ES-I3 (cell line): ENCODE results near the gene HSPA5.
"Not testable (repeated sequence)": the region's sequence is repeated elsewhere in the genome, so short reads cannot be mapped to it uniquely, and the experiment has no call there.

Experiments
- H3K36me3 ChIP-seq: 2 replicates; pipeline ENCODE4 v1.6.1; 2013; ENCODE audit warnings: mild to moderate bottlenecking, low read length, control low read depth, moderate library complexity; ENCODE audit not compliant: insufficient read depth
- H3K4me1 ChIP-seq: 2 replicates; pipeline ENCODE4 v1.6.1; 2013; ENCODE audit warnings: mild to moderate bottlenecking, control low read depth, low read length; ENCODE audit not compliant: insufficient read depth
- H3K9ac ChIP-seq: 2 replicates; pipeline ENCODE4 v1.6.1; 2013; ENCODE audit warnings: low read depth, mild to moderate bottlenecking, low read length, moderate library complexity
- H3K9me3 ChIP-seq: 2 replicates; pipeline ENCODE4 v1.6.1; 2013; ENCODE audit warnings: mild to moderate bottlenecking, low read length, moderate library complexity; ENCODE audit not compliant: control insufficient read depth, insufficient read depth

The HSPA5 gene

GRCh38 chr9:125235804-125236519 lies 5.2 kb downstream of the HSPA5 start:
- Histone ChIP-seq H3K9me3 (no peaks in the 10 kb centered on the region), H3K36me3 (peaks cover 40% of the 10 kb centered on the region), H3K4me1 (peaks cover 4% of the 10 kb centered on the region; the same call in 1 of the 2 replicates), H3K9ac (no peak overlapping the region)

DNA sequence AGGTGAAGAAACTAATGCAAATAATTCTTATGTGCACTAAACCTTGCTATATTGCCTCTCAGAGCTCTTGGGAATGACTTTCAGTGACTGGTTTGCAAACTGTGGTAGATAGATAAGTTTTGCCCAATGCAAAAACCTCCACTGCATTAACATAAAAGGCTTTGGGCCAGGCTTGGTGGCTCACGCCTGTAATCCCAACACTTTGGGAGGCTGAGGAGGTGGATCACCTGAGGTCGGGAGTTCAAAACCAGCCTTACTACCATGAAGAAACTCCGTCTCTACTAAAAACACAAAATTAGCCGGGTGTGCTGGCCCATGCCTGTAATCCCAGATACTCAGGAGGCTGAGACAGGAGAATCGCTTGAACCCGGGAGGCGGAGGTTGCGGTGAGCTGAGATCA lies 7.0 kb downstream of the HSPA5 start:
- H3K4me1 ChIP-seq, H3K9me3 ChIP-seq, H3K9ac ChIP-seq: not testable (repeated sequence)
- H3K36me3 ChIP-seq = peaks cover 27% of the 10 kb centered on the region

- H3K36me3 ChIP-seq = peaks cover 25% of the 10 kb centered on the region
- no peak overlapping the region for H3K9ac ChIP-seq
Observed at GRCh38 chr9:125233678-125234077, 7.5 kb downstream of the HSPA5 start.

DNA sequence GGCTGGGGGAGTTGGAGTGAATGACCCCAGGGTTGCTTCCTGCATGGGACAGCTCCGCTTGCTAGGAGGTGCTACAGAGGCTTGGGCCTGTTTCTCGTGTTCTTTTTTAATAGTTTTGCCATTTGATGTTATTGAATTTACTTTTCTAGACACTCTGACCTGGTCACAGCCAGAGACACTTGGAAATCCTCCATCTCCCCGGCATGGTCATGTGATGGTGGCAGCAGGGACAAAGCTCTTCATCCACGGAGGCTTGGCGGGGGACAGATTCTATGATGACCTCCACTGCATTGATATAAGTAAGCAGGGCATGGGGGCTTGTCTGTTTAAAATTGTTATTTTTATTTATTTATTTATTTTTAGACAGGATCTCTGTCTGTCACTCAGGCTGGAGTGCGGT lies 13.4 kb downstream of the HSPA5 start:
- Histone ChIP-seq H3K9ac (no peak overlapping the region), H3K36me3 (no peaks in the 10 kb centered on the region; the same call in 1 of the 2 replicates), H3K9me3 (no peaks in the 10 kb centered on the region), H3K4me1 (no peaks in the 10 kb centered on the region)

More at GRCh38 chr9:125233678-125234077, 7.5 kb downstream of the HSPA5 start:
- Histone ChIP-seq H3K4me1 (no peaks in the 10 kb centered on the region; the same call in 1 of the 2 replicates), H3K9me3 (no peaks in the 10 kb centered on the region)

DNA sequence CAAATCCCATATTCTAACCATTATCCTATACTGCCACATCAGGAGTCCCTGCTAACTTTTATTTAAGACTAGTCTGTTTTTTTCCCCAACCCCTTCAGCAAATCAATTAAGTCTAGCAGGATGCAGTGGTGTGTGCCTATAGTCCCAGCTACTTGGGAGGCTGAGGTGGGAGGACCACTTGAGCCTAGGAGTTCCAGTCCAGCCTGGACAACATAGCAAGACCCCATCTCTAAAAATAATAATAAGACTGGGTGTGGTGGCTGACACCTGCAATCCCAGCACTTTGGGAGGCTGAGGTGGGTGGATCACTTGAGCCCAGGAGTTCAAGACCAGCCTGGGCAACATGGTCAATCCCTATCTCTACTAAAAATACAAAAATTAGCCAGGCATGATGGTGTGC lies 16.3 kb downstream of the HSPA5 start:
- not testable (repeated sequence) for H3K9ac ChIP-seq, H3K36me3 ChIP-seq, H3K4me1 ChIP-seq, H3K9me3 ChIP-seq

DNA sequence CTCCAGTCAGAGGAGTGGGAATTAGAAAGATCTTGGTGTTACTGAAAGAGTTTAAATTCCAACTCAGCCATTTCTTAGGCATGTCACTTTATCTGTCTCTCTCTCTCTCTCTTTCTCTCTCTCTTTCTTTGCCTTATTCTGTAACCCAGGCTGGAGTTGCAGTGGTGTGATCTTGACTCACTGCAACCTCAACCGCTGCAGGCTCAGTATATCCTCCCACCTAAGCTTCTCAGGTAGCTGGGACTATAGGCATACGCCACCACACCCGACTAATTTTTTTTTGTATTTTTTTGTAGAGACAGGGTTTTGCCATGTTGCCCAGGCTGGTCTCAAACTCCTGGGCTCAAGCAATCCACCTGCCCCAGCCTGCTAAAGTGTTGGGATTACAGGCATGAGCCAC lies 22.5 kb downstream of the HSPA5 start:
- Histone ChIP-seq H3K9me3 (no peaks in the 10 kb centered on the region), H3K36me3 (no peaks in the 10 kb centered on the region), H3K4me1 (no peaks in the 10 kb centered on the region), H3K9ac (no peak overlapping the region)

GRCh38 chr9:125214186-125214585 lies 27.0 kb downstream of the HSPA5 start:
- Histone ChIP-seq H3K4me1 (no peaks in the 10 kb centered on the region), H3K9me3 (no peaks in the 10 kb centered on the region), H3K9ac (no peak overlapping the region), H3K36me3 (peaks cover 8% of the 10 kb centered on the region; the same call in 1 of the 2 replicates)

- H3K9me3 ChIP-seq = no peaks in the 10 kb centered on the region
- H3K9ac ChIP-seq = no peak overlapping the region
- peaks cover under 1% of the 10 kb centered on the region for H3K36me3 ChIP-seq
- H3K4me1 ChIP-seq = no peaks in the 10 kb centered on the region
Observed at GRCh38 chr9:125204477-125204876, 36.7 kb downstream of the HSPA5 start.

GRCh38 chr9:125202846-125203618 lies 38.1 kb downstream of the HSPA5 start:
- H3K9me3 ChIP-seq = no peaks in the 10 kb centered on the region
- H3K9ac ChIP-seq = no peak overlapping the region
- no peaks in the 10 kb centered on the region; the same call in 1 of the 2 replicates for H3K36me3 ChIP-seq
- no peaks in the 10 kb centered on the region for H3K4me1 ChIP-seq

DNA sequence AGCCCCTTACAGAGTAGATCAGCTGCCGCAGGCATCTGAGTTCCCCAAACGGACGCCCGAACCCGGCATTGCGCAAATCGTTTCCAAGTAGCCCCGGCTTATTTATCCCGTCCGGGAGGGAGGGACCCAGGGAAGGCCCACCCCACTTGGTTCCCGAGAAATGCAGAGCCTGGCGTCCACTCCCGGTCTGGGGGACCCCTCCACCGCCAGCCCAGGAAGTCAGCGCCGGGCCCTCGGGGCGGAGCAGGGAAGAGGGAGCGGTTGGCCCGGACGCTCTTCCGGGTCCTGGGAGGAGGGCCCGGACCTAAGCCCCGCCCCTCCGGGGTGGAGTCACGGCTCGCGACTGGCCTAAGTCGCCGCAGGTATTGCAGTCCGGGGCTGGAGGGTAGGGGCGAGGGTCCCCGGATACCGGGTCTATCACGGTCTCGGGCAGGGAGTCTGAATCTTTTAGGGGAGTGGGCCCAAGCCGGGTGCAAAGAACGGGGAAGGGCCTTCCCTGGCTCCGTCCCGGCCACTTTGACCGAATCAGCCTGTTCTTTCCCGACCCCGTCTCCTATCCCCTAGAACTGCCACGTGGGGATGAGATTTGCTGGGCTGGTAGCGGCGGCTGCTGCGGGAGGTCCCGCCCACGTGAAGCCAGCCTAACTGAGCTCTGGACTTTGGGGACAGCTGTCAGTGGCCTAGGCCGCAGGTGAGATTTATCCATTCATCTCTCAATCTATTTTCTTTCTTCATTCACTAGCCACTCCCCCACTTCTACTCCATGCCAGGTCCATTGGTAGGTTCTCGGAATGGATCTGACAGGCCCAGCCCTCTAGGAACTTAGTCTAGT lies 40.7 kb downstream of the HSPA5 start, which contains the start of gene RABEPK:
TSS of gene RABEPK (plus strand) at position 327 of the 832 bp plus-strand sequence. CDS start 2,472 bp downstream, outside the sequence.
- Histone ChIP-seq H3K9me3 (no peaks in the 10 kb centered on the region), H3K4me1 (no peaks in the 10 kb centered on the region), H3K36me3 (no peaks in the 10 kb centered on the region; the same call in 1 of the 2 replicates), H3K9ac (peak within 1 kb of the TSS; percentile 74)

DNA sequence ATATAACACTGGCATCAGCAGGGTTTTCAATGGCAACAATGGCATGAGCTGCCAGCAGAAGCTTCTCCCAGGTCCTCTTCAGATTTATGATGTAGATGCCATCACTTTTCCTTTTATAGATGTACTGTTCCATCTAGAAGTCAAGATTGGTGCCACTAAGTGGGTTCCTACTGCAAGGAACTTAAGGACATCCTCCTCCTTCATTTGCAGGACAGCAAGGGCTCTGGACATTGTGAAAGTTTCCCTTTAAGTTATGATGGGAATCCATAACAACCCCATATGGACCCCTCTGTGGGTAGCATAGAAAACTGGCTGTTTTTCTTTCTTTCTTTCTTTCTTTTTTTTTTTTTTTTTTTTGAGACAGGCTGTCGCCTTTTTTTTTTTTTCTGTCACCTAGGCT lies 45.6 kb downstream of the HSPA5 start:
- H3K9me3 ChIP-seq, H3K36me3 ChIP-seq, H3K4me1 ChIP-seq, H3K9ac ChIP-seq: not testable (repeated sequence)

GRCh38 chr9:125194466-125194865 lies 46.7 kb downstream of the HSPA5 start:
- not testable (repeated sequence) for H3K9ac ChIP-seq, H3K9me3 ChIP-seq, H3K4me1 ChIP-seq, H3K36me3 ChIP-seq

GRCh38 chr9:125190361-125190801 lies 50.8 kb downstream of the HSPA5 start:
- Histone ChIP-seq H3K36me3 (no peaks in the 10 kb centered on the region), H3K9me3 (no peaks in the 10 kb centered on the region), H3K9ac (peak overlapping the region; percentile 87), H3K4me1 (no peaks in the 10 kb centered on the region)
